GM21529 (cell line): ENCODE data around the gene LRRC4C.

Experiments
- ATAC-seq: cut with Tn5 transposase; IDR thresholded peaks from one replicate; pipeline ENCODE4 v1.9.1; 2021; ENCODE audit not compliant: unreplicated experiment

The LRRC4C gene

GRCh38 chr11:40133498-40133897, 1326.0 kb downstream of the LRRC4C start:
- no peak for ATAC-seq

- no peak for ATAC-seq
Observed at GRCh38 chr11:40132912-40133311, 1326.5 kb downstream of the LRRC4C start.

- ATAC-seq: no peak
Observed at GRCh38 chr11:40130427-40130826, 1329.0 kb downstream of the LRRC4C start.

GRCh38 chr11:40129266-40129665, 1330.2 kb downstream of the LRRC4C start:
- ATAC-seq: no peak

GRCh38 chr11:40125054-40125453, 1334.4 kb downstream of the LRRC4C start:
- ATAC-seq: no peak

- ATAC-seq: no peak
Observed at GRCh38 chr11:40119661-40120060, 1339.8 kb downstream of the LRRC4C start.

GRCh38 chr11:40118780-40119179, 1340.7 kb downstream of the LRRC4C start:
- ATAC-seq: no peak

- no peak for ATAC-seq
Observed at GRCh38 chr11:40118026-40118425, 1341.4 kb downstream of the LRRC4C start.

GRCh38 chr11:40104941-40105550, 1354.4 kb downstream of the LRRC4C start:
- ATAC-seq: no peak

- ATAC-seq: no peak
Observed at GRCh38 chr11:40100781-40101180, 1358.7 kb downstream of the LRRC4C start.

GRCh38 chr11:40100162-40100553, 1359.3 kb downstream of the LRRC4C start:
- ATAC-seq: no peak

GRCh38 chr11:40099426-40100161, 1359.9 kb downstream of the LRRC4C start:
- no peak for ATAC-seq

GRCh38 chr11:40095446-40095845, 1364.0 kb downstream of the LRRC4C start:
- ATAC-seq: no peak

GRCh38 chr11:40094954-40095353, 1364.5 kb downstream of the LRRC4C start:
- ATAC-seq: no peak

GRCh38 chr11:40080434-40080833, 1379.0 kb downstream of the LRRC4C start:
- ATAC-seq: no peak
